OCI-LY3 (cell line): ENCODE data around the gene CDK15.

Source experiments
- EZH2phosphoT487 ChIP-seq: fragments of 200-600 bp; shearing (Covaris generic); IDR thresholded peaks from 2 replicates; pipeline ENCODE4 v1.6.1; 2018; ENCODE audit warnings: antibody characterized with exemption, mixed run types, low read depth
- TF ChIP-seq, protein P1 (sequence below): fragments of 200-600, 300-600 bp; sonication (generic); IDR thresholded peaks from 2 replicates; pipeline ENCODE4 v1.5.1; 2014; ENCODE audit warnings: antibody characterized with exemption, low read length, low read depth

- TF ChIP-seq, protein P1, sequence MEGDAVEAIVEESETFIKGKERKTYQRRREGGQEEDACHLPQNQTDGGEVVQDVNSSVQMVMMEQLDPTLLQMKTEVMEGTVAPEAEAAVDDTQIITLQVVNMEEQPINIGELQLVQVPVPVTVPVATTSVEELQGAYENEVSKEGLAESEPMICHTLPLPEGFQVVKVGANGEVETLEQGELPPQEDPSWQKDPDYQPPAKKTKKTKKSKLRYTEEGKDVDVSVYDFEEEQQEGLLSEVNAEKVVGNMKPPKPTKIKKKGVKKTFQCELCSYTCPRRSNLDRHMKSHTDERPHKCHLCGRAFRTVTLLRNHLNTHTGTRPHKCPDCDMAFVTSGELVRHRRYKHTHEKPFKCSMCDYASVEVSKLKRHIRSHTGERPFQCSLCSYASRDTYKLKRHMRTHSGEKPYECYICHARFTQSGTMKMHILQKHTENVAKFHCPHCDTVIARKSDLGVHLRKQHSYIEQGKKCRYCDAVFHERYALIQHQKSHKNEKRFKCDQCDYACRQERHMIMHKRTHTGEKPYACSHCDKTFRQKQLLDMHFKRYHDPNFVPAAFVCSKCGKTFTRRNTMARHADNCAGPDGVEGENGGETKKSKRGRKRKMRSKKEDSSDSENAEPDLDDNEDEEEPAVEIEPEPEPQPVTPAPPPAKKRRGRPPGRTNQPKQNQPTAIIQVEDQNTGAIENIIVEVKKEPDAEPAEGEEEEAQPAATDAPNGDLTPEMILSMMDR: no peak
- TF ChIP-seq EZH2phosphoT487: no peak
These were observed 31.0 kb upstream of the CDK15 start for GRCh38 chr2:201775326-201775725.
